HG03039 (cell line): Measurements from ENCODE around the gene PSMD8.
"Not testable (repeated sequence)": the region's sequence is repeated elsewhere in the genome, so short reads cannot be mapped to it uniquely, and the experiment has no call there.

Source experiments
- ATAC-seq: cut with Tn5 transposase; IDR thresholded peaks from one replicate; pipeline ENCODE4 v1.9.1; 2021; ENCODE audit warnings: mild to moderate bottlenecking, moderate library complexity; ENCODE audit not compliant: unreplicated experiment

Gene PSMD8

GRCh38 chr19:38361633-38362075 lies 12.7 kb upstream of the PSMD8 start:
- no peak for ATAC-seq

GRCh38 chr19:38362076-38362945 lies 12.1 kb upstream of the PSMD8 start:
- no peak for ATAC-seq

- not testable (repeated sequence) for ATAC-seq
Measured at GRCh38 chr19:38362946-38363688, 11.3 kb upstream of the PSMD8 start.

- ATAC-seq = no peak
Measured at GRCh38 chr19:38367041-38367440, 7.3 kb upstream of the PSMD8 start.

DNA sequence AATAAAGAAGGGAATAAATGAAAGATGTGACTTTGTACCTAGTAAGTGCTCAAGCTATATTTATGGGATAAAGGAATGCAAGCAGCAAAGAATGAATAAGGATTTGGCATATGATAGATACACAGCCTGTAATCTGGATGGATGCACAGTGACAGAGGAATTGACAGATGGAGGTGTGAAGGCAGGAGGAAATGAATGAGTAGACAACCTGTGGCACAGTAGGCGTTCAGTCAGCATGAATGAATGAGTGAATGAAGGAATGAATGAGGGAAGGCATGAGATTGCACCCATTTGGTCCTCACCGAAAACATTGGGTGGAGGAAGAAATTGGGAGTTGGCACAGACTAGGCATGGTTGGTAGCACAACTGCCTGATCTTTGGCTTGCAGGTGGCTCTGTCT lies 4.8 kb upstream of the PSMD8 start:
- ATAC-seq = no peak

- ATAC-seq = no peak
Measured at GRCh38 chr19:38370299-38370698, 4.1 kb upstream of the PSMD8 start.

DNA sequence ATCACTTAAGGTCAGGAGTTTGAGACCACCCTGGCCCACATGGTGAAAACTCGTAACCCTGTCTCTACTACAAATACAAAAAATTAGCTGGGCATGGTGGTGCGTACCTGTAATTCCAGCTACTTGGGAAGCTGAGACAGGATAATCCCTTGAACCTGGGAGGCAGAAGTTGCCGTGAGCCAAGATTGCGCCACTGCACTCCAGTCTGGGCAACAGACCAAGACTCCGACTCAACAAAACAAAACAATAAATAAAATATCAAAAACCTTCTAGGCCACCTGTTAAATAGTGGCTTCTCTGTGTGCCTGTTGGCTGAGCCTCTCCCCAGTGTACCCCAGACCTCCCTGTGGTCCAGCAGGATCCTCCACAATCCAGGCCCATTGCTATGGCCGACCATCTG lies 3.3 kb upstream of the PSMD8 start:
- ATAC-seq = no peak

GRCh38 chr19:38373907-38374331 lies 452 bp upstream of the PSMD8 start:
- no peak for ATAC-seq

DNA sequence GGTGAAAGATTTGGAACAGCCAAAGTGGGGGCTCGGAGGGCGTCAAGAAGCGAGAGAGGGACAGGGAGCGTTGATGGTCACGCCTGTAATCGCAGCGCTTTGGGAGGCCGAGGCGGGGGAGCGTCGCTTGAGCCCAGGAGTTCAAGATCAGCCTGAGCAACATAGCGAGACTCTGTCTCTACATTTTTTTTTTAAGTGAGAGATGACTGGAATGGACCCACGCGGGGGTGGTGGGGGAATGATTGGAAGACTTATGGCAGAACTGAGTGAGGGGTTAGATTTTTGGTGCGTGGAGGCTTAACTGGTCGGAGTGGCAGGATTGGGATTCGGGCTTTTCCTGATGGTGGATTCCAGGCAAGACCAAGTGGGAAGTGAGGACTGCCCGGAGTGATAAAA lies 725 bp downstream of the PSMD8 start:
- ATAC-seq = no peak

DNA sequence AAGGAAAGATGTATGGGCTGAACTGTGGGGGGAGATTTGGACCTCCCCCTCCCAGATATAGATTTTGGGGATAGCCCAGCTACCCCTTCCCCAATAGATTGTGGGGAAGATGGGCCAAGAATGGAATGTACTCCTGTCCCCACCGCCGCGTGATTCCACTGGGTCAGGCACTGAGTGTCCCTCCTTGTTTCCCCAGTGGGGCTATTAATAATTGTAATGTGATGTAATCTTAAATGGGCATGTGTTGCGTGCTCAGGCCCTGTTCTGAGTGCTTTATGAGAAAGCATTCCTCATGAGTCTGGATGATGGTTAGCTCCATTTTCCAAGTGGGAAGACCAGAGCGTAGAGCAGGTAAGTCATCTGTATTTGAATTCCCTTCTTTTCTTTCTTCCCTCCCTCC lies 1.4 kb downstream of the PSMD8 start:
- ATAC-seq = no peak

GRCh38 chr19:38376576-38376975 lies 2.2 kb downstream of the PSMD8 start:
- ATAC-seq = no peak

DNA sequence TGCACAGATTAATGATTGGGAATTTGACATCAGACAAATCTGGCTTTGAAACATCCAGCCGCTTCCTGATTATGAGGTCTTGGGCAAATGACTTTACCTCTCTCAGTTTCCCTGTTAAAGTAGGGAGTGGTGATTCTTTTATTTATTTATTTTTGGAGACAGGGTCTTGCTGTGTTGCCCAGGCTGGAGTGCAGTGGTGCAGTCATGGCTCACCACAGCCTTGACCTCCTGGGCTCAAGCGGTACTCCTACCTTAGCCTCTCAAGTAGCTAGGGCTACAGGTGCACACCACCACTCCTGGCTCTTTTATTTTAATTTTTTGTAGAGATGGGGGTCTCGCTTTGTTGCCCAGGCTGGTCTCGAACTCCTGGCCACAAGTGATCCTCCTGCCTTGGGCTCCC lies 2.7 kb downstream of the PSMD8 start:
- ATAC-seq = no peak

DNA sequence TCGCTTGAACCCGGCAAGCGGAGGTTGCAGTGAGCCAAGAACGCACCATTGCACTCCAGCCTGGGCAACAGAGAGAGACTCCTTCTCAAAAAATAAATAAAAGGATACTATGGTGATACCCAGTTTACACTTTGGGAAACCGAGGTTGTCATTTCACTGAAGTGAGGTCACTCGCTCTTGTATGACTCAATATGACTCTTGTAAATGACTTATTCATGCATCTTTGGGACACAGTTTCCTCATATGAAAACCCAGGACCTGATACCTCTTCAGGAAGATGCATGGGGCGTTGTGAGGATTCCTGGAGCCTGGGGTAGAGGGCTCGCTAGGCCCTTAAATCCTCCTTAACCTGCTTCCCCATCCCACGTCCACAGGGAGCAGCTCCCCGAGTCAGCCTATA lies 4.5 kb downstream of the PSMD8 start:
- no peak for ATAC-seq

GRCh38 chr19:38381138-38381537 lies 6.8 kb downstream of the PSMD8 start:
- no peak for ATAC-seq

GRCh38 chr19:38383184-38383583 lies 8.8 kb downstream of the PSMD8 start:
- no peak for ATAC-seq

- no peak for ATAC-seq
Measured at GRCh38 chr19:38383743-38384142, 9.4 kb downstream of the PSMD8 start.

GRCh38 chr19:38384209-38385027 lies 10.0 kb downstream of the PSMD8 start:
- no peak for ATAC-seq

DNA sequence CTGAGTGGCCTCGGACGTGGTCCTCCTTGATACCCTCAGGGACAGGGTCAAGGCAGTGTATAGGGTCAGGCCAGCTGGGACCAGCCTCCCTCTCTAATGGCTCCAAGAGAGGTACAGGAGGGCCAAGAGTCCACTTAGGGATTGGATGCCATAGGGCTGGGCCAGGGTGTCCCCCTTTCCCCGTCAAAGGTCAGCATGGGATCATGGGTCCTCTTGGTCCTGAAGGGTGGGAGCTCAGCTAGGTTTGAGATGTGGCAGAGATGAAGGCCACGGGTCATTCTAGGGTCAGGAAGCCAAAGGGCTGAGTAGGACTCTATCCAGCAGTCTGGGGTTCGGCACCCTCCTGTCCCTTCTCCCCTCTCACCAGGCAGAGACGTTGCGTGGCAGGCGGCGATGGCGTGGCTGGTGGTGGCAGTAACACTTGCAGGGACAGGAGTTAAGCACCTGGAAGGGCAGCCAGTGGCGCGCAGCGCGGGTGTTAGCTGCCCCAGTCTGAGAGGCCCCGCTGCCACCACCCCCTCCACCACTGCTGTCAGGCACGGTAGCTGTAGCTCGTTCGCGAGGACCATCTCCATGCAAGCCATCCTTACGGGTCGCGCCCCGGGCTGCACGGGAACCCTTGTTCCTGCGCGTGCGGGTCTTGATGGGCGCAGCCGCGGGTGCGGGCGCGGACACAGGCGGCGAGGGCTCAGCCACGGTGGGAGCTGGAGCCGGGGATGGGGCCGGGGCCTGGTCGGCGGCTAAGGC lies 10.9 kb downstream of the PSMD8 start:
- ATAC-seq = no peak

- no peak for ATAC-seq
Measured at GRCh38 chr19:38385804-38386257, 11.5 kb downstream of the PSMD8 start.

GRCh38 chr19:38386300-38386970 lies 12.1 kb downstream of the PSMD8 start:
- no peak for ATAC-seq
